Lower leg skin (tissue), 3 donors: ENCODE data around the gene VPS13D.

Source experiments
- CTCF ChIP-seq, 3 donors: fragments of 450-650 bp; IDR thresholded peaks; one replicate each; pipeline ENCODE4 v1.5.1; 2016; ENCODE audit warnings: antibody characterized with exemption in 3 of 3, mild to moderate bottlenecking in 3 of 3, moderate library complexity in 2 of 3
- POLR2A ChIP-seq, 2 donors: fragments of 450-650 bp; IDR thresholded peaks; one replicate each; pipeline ENCODE4 v1.6.1; 2016 to 2017; ENCODE audit warnings: antibody characterized with exemption in 2 of 2, mild to moderate bottlenecking in 1 of 2, moderate library complexity in 1 of 2

- TF ChIP-seq CTCF (IDR thresholded peaks at IDR 0.05) (no peak), POLR2A (IDR thresholded peaks at IDR 0.05) (no peak)
Measured at GRCh38 chr1:12452262-12452661, 222.4 kb downstream of the VPS13D start.
